ENCODE data around the gene CAV1.
A peak's percentile ranks its signal among the peaks of the same experiment; 100 is the strongest.

Gene CAV1

DNA sequence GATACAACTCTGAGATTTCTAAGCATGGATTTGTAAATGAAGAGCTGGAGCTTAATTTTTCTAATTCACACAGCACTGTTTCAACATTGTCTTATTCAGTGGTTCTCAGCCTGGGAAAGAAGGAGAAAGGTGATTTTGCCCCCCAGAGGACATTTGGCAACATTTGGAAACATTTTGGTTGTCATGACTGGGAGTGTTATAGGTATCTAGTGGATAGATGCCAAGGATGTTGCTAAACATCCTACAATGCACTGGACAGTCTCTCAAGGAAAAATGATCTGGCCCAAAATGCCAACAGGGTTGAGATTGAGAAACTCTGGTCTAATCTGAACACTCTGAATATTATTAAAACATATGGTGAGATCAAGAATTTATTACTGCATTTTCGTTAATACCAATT is 29.1 kb upstream of the CAV1 start:
- Histone ChIP-seq H3K4me1 (ENCODE audit: control insufficient read depth, insufficient read depth, low read length) (peaks cover 29% of the 10 kb centered on the region), H3K9ac (ENCODE audit: low read length) (no peak overlapping the region), H3K9me3 (ENCODE audit: control insufficient read depth, low read length) (no peaks in the 10 kb centered on the region), H3K27me3 (ENCODE audit: control insufficient read depth, insufficient read depth, low read length) (peaks cover 17% of the 10 kb centered on the region), H3K4me3 (ENCODE audit: low read length) (no peak overlapping the region), H3K36me3 (ENCODE audit: control insufficient read depth, insufficient read depth, low read length) (no peaks in the 10 kb centered on the region)

DNA sequence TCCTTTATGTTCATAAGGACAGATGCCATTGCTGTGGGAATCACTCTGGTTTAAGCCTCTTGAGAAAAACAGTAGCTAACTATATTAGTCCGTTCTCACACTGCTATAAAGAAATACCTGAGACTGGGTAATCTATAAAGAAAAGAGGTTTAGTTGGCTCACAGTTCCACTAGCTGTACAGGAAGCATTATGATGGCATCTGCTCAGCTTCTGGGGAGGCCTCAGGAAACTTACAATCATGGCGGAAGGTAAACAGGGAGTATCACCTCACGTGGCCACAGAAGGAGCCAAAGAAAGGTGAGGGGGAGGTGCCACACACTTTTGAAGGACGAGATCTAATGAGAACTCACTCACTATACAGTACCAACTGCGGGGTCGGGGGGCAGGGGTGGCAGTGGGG is 28.2 kb upstream of the CAV1 start:
- Histone ChIP-seq H3K27me3 (ENCODE audit: control insufficient read depth, insufficient read depth, low read length) (peaks cover 18% of the 10 kb centered on the region), H3K9me3 (ENCODE audit: control insufficient read depth, low read length) (no peaks in the 10 kb centered on the region), H3K4me3 (ENCODE audit: low read length) (no peak overlapping the region), H3K4me1 (ENCODE audit: control insufficient read depth, insufficient read depth, low read length) (peaks cover 29% of the 10 kb centered on the region), H3K9ac (ENCODE audit: low read length) (no peak overlapping the region), H3K36me3 (ENCODE audit: control insufficient read depth, insufficient read depth, low read length) (no peaks in the 10 kb centered on the region)

DNA sequence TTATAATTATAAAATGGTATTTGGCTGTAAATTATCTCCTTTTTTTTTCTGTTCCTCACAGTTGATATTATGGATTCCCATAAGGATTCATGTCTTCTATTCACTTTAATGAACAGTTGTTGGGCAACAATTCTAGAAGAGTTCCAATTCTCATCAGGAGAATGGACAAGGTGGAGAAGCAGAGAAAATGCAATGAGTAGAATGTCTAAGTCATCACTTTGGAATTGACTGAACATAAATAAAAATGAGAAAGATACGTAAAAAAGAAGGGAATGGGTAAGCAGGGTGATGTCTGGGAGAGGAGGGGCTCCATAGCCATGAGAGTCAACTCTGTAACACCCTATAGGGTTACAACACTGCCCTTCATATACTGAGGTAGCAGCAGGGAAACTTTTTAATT is 27.1 kb upstream of the CAV1 start:
- Histone ChIP-seq H3K9ac (ENCODE audit: low read length) (no peak overlapping the region), H3K9me3 (ENCODE audit: control insufficient read depth, low read length) (no peaks in the 10 kb centered on the region)

DNA sequence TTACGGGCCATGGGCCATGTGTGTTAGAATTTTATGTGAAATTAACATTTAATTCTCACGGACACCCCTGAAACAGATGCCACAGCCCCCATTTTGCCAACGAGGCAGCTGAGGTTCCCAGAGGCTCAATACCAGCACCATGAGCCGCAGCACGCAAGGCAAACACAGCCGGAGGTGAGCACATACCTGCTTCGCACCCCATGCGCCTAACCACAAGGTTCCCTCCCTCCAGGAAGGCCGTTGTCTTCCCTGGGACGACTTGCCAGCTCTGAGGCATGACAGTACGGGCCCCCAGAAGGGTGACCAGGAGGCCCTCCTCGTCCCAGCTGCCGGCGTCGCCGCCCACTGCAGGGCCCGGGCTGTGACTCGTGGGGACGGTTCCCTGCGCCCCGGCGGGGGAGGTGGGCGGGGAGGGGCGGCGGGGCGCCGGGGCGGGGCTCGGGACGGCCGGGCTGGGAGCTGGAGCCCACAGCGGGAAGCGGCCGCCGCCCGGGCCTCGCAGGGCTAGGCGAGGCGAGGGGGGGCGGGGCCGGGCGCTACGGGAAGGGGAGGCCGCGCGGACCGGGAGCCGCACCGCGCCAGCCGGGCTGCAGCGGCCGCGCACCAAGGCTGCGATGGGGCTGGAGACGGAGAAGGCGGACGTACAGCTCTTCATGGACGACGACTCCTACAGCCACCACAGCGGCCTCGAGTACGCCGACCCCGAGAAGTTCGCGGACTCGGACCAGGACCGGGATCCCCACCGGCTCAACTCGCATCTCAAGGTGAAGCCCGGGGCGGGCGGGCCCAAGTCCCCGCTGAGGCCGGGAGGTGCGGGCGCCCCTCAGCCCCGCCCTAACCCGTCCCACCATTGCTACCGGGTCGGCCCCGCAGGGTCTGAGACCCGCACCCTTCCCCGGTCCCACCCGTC is 25.4 kb upstream of the CAV1 start, which contains the start of gene CAV2:
Gene CAV2 (plus strand): TSS at position 571 of the 910 bp plus-strand sequence. CDS start 44 bp downstream, at position 615.
- peak within 1 kb of the TSS; percentile 48 for H3K4me3 ChIP-seq (ENCODE audit: low read length)
- H3K9ac ChIP-seq (ENCODE audit: low read length), result peak within 1 kb of the TSS; percentile 81
- no peaks in the 10 kb centered on the region for H3K36me3 ChIP-seq (ENCODE audit: control insufficient read depth, insufficient read depth, low read length)
- no peaks in the 10 kb centered on the region for H3K9me3 ChIP-seq (ENCODE audit: control insufficient read depth, low read length)
- peaks cover 18% of the 10 kb centered on the region for H3K27me3 ChIP-seq (ENCODE audit: control insufficient read depth, insufficient read depth, low read length)
- peaks cover 29% of the 10 kb centered on the region for H3K4me1 ChIP-seq (ENCODE audit: control insufficient read depth, insufficient read depth, low read length)

More for the DNA sequence above, 27.1 kb upstream of the CAV1 start:
- H3K4me1 ChIP-seq (ENCODE audit: control insufficient read depth, insufficient read depth, low read length), result peaks cover 29% of the 10 kb centered on the region
- no peaks in the 10 kb centered on the region for H3K36me3 ChIP-seq (ENCODE audit: control insufficient read depth, insufficient read depth, low read length)
- H3K27me3 ChIP-seq (ENCODE audit: control insufficient read depth, insufficient read depth, low read length), result peaks cover 18% of the 10 kb centered on the region
- no peak overlapping the region for H3K4me3 ChIP-seq (ENCODE audit: low read length)

GRCh38 chr7:116500078-116500853 is 24.6 kb upstream of the CAV1 start:
- Histone ChIP-seq H3K4me3 (ENCODE audit: low read length) (peak overlapping the region; percentile 48), H3K9me3 (ENCODE audit: control insufficient read depth, low read length) (no peaks in the 10 kb centered on the region), H3K4me1 (ENCODE audit: control insufficient read depth, insufficient read depth, low read length) (peaks cover 29% of the 10 kb centered on the region), H3K9ac (ENCODE audit: low read length) (peak overlapping the region; percentile 81), H3K27me3 (ENCODE audit: control insufficient read depth, insufficient read depth, low read length) (peaks cover 18% of the 10 kb centered on the region), H3K36me3 (ENCODE audit: control insufficient read depth, insufficient read depth, low read length) (no peaks in the 10 kb centered on the region)

GRCh38 chr7:116501425-116502167 is 23.2 kb upstream of the CAV1 start:
- Histone ChIP-seq H3K36me3 (ENCODE audit: control insufficient read depth, insufficient read depth, low read length) (no peaks in the 10 kb centered on the region), H3K27me3 (ENCODE audit: control insufficient read depth, insufficient read depth, low read length) (peaks cover 18% of the 10 kb centered on the region), H3K4me1 (ENCODE audit: control insufficient read depth, insufficient read depth, low read length) (peaks cover 29% of the 10 kb centered on the region), H3K9me3 (ENCODE audit: control insufficient read depth, low read length) (no peaks in the 10 kb centered on the region), H3K9ac (ENCODE audit: low read length) (peak overlapping the region; percentile 81), H3K4me3 (ENCODE audit: low read length) (no peak overlapping the region)

GRCh38 chr7:116502201-116503096 is 22.4 kb upstream of the CAV1 start:
- no peak overlapping the region for H3K9ac ChIP-seq (ENCODE audit: low read length)
- peaks cover 29% of the 10 kb centered on the region for H3K4me1 ChIP-seq (ENCODE audit: control insufficient read depth, insufficient read depth, low read length)
- no peaks in the 10 kb centered on the region for H3K9me3 ChIP-seq (ENCODE audit: control insufficient read depth, low read length)
- no peaks in the 10 kb centered on the region for H3K36me3 ChIP-seq (ENCODE audit: control insufficient read depth, insufficient read depth, low read length)
- no peak overlapping the region for H3K4me3 ChIP-seq (ENCODE audit: low read length)
- peaks cover 18% of the 10 kb centered on the region for H3K27me3 ChIP-seq (ENCODE audit: control insufficient read depth, insufficient read depth, low read length)

DNA sequence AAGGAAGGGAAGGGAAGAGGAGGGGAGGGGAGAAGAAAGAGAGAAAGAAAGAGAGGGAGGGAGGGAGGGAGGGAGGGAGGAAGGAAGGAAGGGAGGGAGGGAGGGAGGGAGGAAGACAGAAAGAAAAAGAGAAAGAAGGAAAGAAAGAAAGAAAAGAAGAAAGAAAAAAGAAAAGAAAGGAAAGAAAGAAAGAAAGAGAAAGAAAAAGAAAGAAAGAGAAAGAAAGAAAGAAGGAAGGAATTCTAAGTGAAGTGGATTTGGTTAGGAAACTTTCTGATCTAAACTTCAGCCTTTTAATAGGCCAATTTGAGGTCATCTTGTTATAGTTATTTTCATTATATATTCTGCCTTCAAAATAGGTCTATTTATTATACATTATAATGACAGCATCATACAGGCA is 21.0 kb upstream of the CAV1 start:
- peaks cover 17% of the 10 kb centered on the region for H3K27me3 ChIP-seq (ENCODE audit: control insufficient read depth, insufficient read depth, low read length)
- H3K4me3 ChIP-seq (ENCODE audit: low read length), result no peak overlapping the region
- H3K4me1 ChIP-seq (ENCODE audit: control insufficient read depth, insufficient read depth, low read length), result peaks cover 28% of the 10 kb centered on the region
- no peaks in the 10 kb centered on the region for H3K9me3 ChIP-seq (ENCODE audit: control insufficient read depth, low read length)
- no peak overlapping the region for H3K9ac ChIP-seq (ENCODE audit: low read length)
- H3K36me3 ChIP-seq (ENCODE audit: control insufficient read depth, insufficient read depth, low read length), result no peaks in the 10 kb centered on the region

- Histone ChIP-seq H3K4me1 (ENCODE audit: control insufficient read depth, insufficient read depth, low read length) (peaks cover 17% of the 10 kb centered on the region), H3K27me3 (ENCODE audit: control insufficient read depth, insufficient read depth, low read length) (peaks cover 6% of the 10 kb centered on the region), H3K9ac (ENCODE audit: low read length) (no peak overlapping the region), H3K36me3 (ENCODE audit: control insufficient read depth, insufficient read depth, low read length) (no peaks in the 10 kb centered on the region), H3K4me3 (ENCODE audit: low read length) (no peak overlapping the region), H3K9me3 (ENCODE audit: control insufficient read depth, low read length) (no peaks in the 10 kb centered on the region)
Observed at GRCh38 chr7:116505278-116505677, 19.6 kb upstream of the CAV1 start.

- H3K36me3 ChIP-seq (ENCODE audit: control insufficient read depth, insufficient read depth, low read length), result no peaks in the 10 kb centered on the region
- H3K9ac ChIP-seq (ENCODE audit: low read length), result no peak overlapping the region
- no peaks in the 10 kb centered on the region for H3K9me3 ChIP-seq (ENCODE audit: control insufficient read depth, low read length)
- H3K4me3 ChIP-seq (ENCODE audit: low read length), result no peak overlapping the region
- H3K27me3 ChIP-seq (ENCODE audit: control insufficient read depth, insufficient read depth, low read length), result peaks cover under 1% of the 10 kb centered on the region
- H3K4me1 ChIP-seq (ENCODE audit: control insufficient read depth, insufficient read depth, low read length), result peaks cover 11% of the 10 kb centered on the region
Observed at GRCh38 chr7:116505823-116506222, 19.0 kb upstream of the CAV1 start.

DNA sequence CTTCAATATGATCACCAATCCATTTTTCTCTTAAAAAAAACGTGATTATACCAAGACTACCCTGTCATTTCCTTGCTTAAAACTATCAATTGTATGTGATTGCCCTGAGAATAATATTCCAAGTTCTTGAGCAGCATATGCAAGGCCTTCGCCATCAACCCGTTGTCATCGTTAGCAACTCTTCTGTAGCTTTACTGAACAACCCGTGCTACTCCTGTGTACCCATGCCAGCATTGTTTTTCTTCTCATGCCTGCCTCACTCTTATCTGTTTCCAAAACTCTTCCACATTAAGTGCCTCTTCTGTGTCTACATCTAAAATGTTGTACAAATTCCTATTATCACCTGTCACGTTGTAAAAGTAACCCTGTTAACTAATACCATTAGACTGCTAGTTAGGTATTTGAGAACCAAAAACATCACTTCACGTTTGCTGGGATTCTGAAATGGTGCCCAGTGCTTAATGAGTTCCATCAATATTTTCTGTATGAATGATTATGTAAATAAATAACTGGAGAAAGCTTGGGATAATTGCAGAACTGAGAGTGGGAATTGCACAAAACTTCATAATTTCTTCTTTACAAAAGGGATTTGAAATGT is 14.8 kb upstream of the CAV1 start:
- Histone ChIP-seq H3K9me3 (ENCODE audit: control insufficient read depth, low read length) (no peaks in the 10 kb centered on the region), H3K36me3 (ENCODE audit: control insufficient read depth, insufficient read depth, low read length) (no peaks in the 10 kb centered on the region), H3K4me3 (ENCODE audit: low read length) (no peak overlapping the region), H3K4me1 (ENCODE audit: control insufficient read depth, insufficient read depth, low read length) (no peaks in the 10 kb centered on the region), H3K27me3 (ENCODE audit: control insufficient read depth, insufficient read depth, low read length) (peaks cover 8% of the 10 kb centered on the region), H3K9ac (ENCODE audit: low read length) (no peak overlapping the region)
